ENCODE data around the gene ACTR1A.

The ACTR1A gene

DNA sequence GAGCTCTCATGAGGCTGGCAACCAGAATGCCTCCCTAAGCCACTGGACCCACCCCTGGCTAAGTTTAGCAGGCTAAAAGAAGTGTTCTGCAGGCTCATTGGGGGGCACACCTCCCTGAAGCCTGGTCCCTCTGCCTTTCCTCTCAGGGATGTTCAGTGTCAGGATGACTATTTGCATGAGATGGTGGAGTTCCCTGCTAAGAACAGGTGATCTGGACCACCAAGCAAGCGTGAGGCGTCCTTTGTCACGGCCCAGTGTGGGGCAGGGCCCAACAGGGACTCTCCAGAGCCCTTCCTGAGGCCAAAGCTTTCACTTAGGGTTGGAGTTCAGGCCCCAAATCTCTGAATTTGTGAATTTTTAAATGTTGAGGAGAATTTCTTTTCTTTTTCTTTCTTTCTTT is 13.2 kb upstream of the ACTR1A start:
- 93% methylated on average over 3 of the region's 3 CpGs for WGBS

DNA sequence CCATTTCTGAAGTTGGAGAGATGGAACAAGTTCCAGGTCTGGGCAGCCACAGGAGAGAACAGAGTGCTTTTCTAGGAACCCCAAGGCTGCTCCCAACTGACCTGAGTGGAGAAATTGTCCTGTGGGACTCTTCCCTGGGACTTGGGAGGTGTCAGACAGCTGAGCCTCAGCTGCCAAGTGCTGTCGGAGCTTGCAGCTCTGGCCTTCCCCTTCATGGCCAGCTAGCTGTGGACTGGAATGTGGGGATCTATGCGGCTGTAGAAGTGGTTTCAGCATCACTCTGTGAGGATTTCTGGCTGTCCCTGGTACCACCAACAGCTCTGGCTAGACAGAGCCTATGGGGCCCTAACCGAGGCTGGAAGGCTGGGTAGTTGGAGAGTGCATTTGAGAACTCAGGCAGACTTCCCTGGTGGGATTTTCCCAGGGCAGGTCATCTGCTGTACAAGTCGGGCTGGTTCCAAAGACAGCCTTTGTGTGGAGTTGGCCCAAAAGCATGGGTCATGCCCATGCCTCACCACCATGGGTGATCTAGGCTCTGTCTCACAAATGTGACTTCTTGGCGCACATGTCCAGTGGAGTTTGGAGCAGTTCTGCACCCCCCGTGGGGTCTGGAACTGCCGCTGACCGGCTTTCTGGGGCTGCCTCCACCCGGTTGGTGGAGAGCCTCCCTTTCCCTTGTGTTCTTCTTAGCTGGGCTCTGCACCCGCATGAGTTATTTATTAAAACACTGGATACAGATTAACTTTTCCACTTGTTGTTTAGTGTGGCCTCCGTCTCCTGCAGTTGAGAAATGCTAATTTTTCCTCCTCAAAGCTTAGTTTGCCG is 12.2 kb upstream of the ACTR1A start:
- H3K18ac ChIP-seq (ENCODE audit: low read depth in 1 of 2, low read length in 2 of 2) = no peak overlapping the region
- 96% methylated on average over 12 of the region's 12 CpGs for WGBS
- no peak overlapping the region for H3K4me3 ChIP-seq (ENCODE audit: insufficient read depth in 1 of 2, low read depth in 1 of 2, low read length in 2 of 2)
- H2BK120ac ChIP-seq (ENCODE audit: low read depth, low read length) = no peak overlapping the region
- H2AK5ac ChIP-seq (ENCODE audit: low read length, severe bottlenecking) = peak overlapping the region; percentile 76
- no peak overlapping the region for H2AFZ ChIP-seq (ENCODE audit: low read depth, low read length)
- H3K4me1 ChIP-seq (ENCODE audit: control insufficient read depth, insufficient read depth, low read depth, low read length) = peaks cover 33% of the 10 kb centered on the region
- H3K27me3 ChIP-seq (ENCODE audit: control insufficient read depth in 1 of 2, insufficient read depth in 1 of 2, low read length in 2 of 2) = no peaks in the 10 kb centered on the region
- H3K36me3 ChIP-seq (ENCODE audit: control insufficient read depth in 1 of 2, insufficient read depth in 2 of 2, low read depth in 1 of 2, low read length in 2 of 2) = peaks cover 7 to 46% of the 10 kb centered on the region in 2 experiments
- H3K4me2 ChIP-seq (ENCODE audit: low read length, poor library complexity, severe bottlenecking) = peak overlapping the region; percentile 54
- H3K27ac ChIP-seq (ENCODE audit: low read length, poor library complexity, severe bottlenecking) = peak overlapping the region; percentile 95
- no peak overlapping the region for H4K91ac ChIP-seq (ENCODE audit: low read length)
- H3K9me3 ChIP-seq (ENCODE audit: control insufficient read depth, low read length) = no peaks in the 10 kb centered on the region
- no peak for DNase-seq
- peak overlapping the region; percentile 5 for H2BK5ac ChIP-seq (ENCODE audit: low read depth, low read length, poor library complexity, severe bottlenecking)
- no peak overlapping the region for H3K23ac ChIP-seq (ENCODE audit: low read length in 2 of 2)
- no peak overlapping the region for H2BK12ac ChIP-seq (ENCODE audit: low read length in 2 of 2)
- no peak overlapping the region for H4K8ac ChIP-seq (ENCODE audit: low read length)
- no peak overlapping the region for H3K14ac ChIP-seq (ENCODE audit: low read length in 2 of 2)
- H3K79me1 ChIP-seq (replicated peaks; ENCODE audit: low read length, poor library complexity, severe bottlenecking) = peaks cover 14% of the 10 kb centered on the region
- H2BK15ac ChIP-seq (ENCODE audit: low read depth, poor library complexity, severe bottlenecking) = no peak overlapping the region
- H3K9ac ChIP-seq (ENCODE audit: low read length) = no peak overlapping the region
- no peak overlapping the region for H3K4ac ChIP-seq (ENCODE audit: low read depth in 1 of 2, low read length in 2 of 2)

More for the DNA sequence above, 13.2 kb upstream of the ACTR1A start:
- H3K23ac ChIP-seq (ENCODE audit: low read length in 2 of 2) = no peak overlapping the region
- H3K14ac ChIP-seq (ENCODE audit: low read length in 2 of 2) = no peak overlapping the region
- peaks cover 33% of the 10 kb centered on the region for H3K4me1 ChIP-seq (ENCODE audit: control insufficient read depth, insufficient read depth, low read depth, low read length)
- no peak overlapping the region for H3K4me3 ChIP-seq (ENCODE audit: insufficient read depth in 1 of 2, low read depth in 1 of 2, low read length in 2 of 2)
- DNase-seq = no peak
- H2BK5ac ChIP-seq (ENCODE audit: low read depth, low read length, poor library complexity, severe bottlenecking) = no peak overlapping the region
- peaks cover 14% of the 10 kb centered on the region for H3K79me1 ChIP-seq (replicated peaks; ENCODE audit: low read length, poor library complexity, severe bottlenecking)
- H3K4ac ChIP-seq (ENCODE audit: low read depth in 1 of 2, low read length in 2 of 2) = no peak overlapping the region
- H4K8ac ChIP-seq (ENCODE audit: low read length) = no peak overlapping the region
- peak overlapping the region; percentile 45 for H2AK5ac ChIP-seq (ENCODE audit: low read length, severe bottlenecking)
- no peak overlapping the region for H2BK12ac ChIP-seq (ENCODE audit: low read length in 2 of 2)
- no peak overlapping the region for H2BK15ac ChIP-seq (ENCODE audit: low read depth, poor library complexity, severe bottlenecking)
- peak overlapping the region; percentile 26 for H3K27ac ChIP-seq (ENCODE audit: low read length, poor library complexity, severe bottlenecking)
- H2AFZ ChIP-seq (ENCODE audit: low read depth, low read length) = no peak overlapping the region
- no peak overlapping the region for H2BK120ac ChIP-seq (ENCODE audit: low read depth, low read length)
- H3K18ac ChIP-seq (ENCODE audit: low read depth in 1 of 2, low read length in 2 of 2) = no peak overlapping the region
- no peaks in the 10 kb centered on the region for H3K27me3 ChIP-seq (ENCODE audit: control insufficient read depth in 1 of 2, insufficient read depth in 1 of 2, low read length in 2 of 2)
- no peak overlapping the region for H3K9ac ChIP-seq (ENCODE audit: low read length)
- H3K4me2 ChIP-seq (ENCODE audit: low read length, poor library complexity, severe bottlenecking) = no peak overlapping the region
- H4K91ac ChIP-seq (ENCODE audit: low read length) = no peak overlapping the region
- H3K9me3 ChIP-seq (ENCODE audit: control insufficient read depth, low read length) = no peaks in the 10 kb centered on the region
- peaks cover 5 to 42% of the 10 kb centered on the region in 2 experiments for H3K36me3 ChIP-seq (ENCODE audit: control insufficient read depth in 1 of 2, insufficient read depth in 2 of 2, low read depth in 1 of 2, low read length in 2 of 2)

- Histone ChIP-seq H3K27ac (ENCODE audit: low read length, poor library complexity, severe bottlenecking) (no peak overlapping the region), H3K4me1 (ENCODE audit: control insufficient read depth, insufficient read depth, low read depth, low read length) (peaks cover 23% of the 10 kb centered on the region), H3K23ac (ENCODE audit: low read length in 2 of 2) (no peak overlapping the region), H3K79me1 (replicated peaks; ENCODE audit: low read length, poor library complexity, severe bottlenecking) (peaks cover 30% of the 10 kb centered on the region), H2BK120ac (ENCODE audit: low read depth, low read length) (no peak overlapping the region), H3K36me3 (ENCODE audit: control insufficient read depth in 1 of 2, insufficient read depth in 2 of 2, low read depth in 1 of 2, low read length in 2 of 2) (peaks cover 12 to 67% of the 10 kb centered on the region in 2 experiments), H3K14ac (ENCODE audit: low read length in 2 of 2) (no peak overlapping the region), H3K9me3 (ENCODE audit: control insufficient read depth, low read length) (no peaks in the 10 kb centered on the region), H2BK5ac (ENCODE audit: low read depth, low read length, poor library complexity, severe bottlenecking) (no peak overlapping the region), H3K4me3 (ENCODE audit: insufficient read depth in 1 of 2, low read depth in 1 of 2, low read length in 2 of 2) (no peak overlapping the region), H4K8ac (ENCODE audit: low read length) (no peak overlapping the region), H2AK5ac (ENCODE audit: low read length, severe bottlenecking) (peak overlapping the region; percentile 17), H3K4ac (ENCODE audit: low read depth in 1 of 2, low read length in 2 of 2) (no peak overlapping the region), H3K27me3 (ENCODE audit: control insufficient read depth in 1 of 2, insufficient read depth in 1 of 2, low read length in 2 of 2) (no peaks in the 10 kb centered on the region), H4K91ac (ENCODE audit: low read length) (no peak overlapping the region), H3K4me2 (ENCODE audit: low read length, poor library complexity, severe bottlenecking) (no peak overlapping the region), H2BK15ac (ENCODE audit: low read depth, poor library complexity, severe bottlenecking) (no peak overlapping the region), H2BK12ac (ENCODE audit: low read length in 2 of 2) (no peak overlapping the region), H2AFZ (ENCODE audit: low read depth, low read length) (no peak overlapping the region), H3K9ac (ENCODE audit: low read length) (no peak overlapping the region), H3K18ac (ENCODE audit: low read depth in 1 of 2, low read length in 2 of 2) (no peak overlapping the region)
- WGBS = 96% methylated on average over 6 of the region's 6 CpGs
- no peak for DNase-seq
These were observed 9.2 kb upstream of the ACTR1A start for GRCh38 chr10:102511583-102512274.

GRCh38 chr10:102509387-102509786 is 6.9 kb upstream of the ACTR1A start:
- Histone ChIP-seq H3K36me3 (ENCODE audit: control insufficient read depth in 1 of 2, insufficient read depth in 2 of 2, low read depth in 1 of 2, low read length in 2 of 2) (peaks cover 15 to 57% of the 10 kb centered on the region in 2 experiments), H2BK5ac (ENCODE audit: low read depth, low read length, poor library complexity, severe bottlenecking) (no peak overlapping the region), H3K9me3 (ENCODE audit: control insufficient read depth, low read length) (no peaks in the 10 kb centered on the region), H2BK120ac (ENCODE audit: low read depth, low read length) (no peak overlapping the region), H2AK5ac (ENCODE audit: low read length, severe bottlenecking) (no peak overlapping the region), H4K91ac (ENCODE audit: low read length) (no peak overlapping the region), H2BK15ac (ENCODE audit: low read depth, poor library complexity, severe bottlenecking) (no peak overlapping the region), H3K9ac (ENCODE audit: low read length) (peak overlapping the region; percentile 13), H3K4me3 (ENCODE audit: insufficient read depth in 1 of 2, low read depth in 1 of 2, low read length in 2 of 2) (no peak overlapping the region), H3K27ac (ENCODE audit: low read length, poor library complexity, severe bottlenecking) (no peak overlapping the region), H3K18ac (ENCODE audit: low read depth in 1 of 2, low read length in 2 of 2) (no peak overlapping the region), H3K23ac (ENCODE audit: low read length in 2 of 2) (no peak overlapping the region), H3K4me1 (ENCODE audit: control insufficient read depth, insufficient read depth, low read depth, low read length) (peaks cover 20% of the 10 kb centered on the region), H3K4ac (ENCODE audit: low read depth in 1 of 2, low read length in 2 of 2) (no peak overlapping the region), H4K8ac (ENCODE audit: low read length) (no peak overlapping the region), H3K79me1 (replicated peaks; ENCODE audit: low read length, poor library complexity, severe bottlenecking) (peaks cover 36% of the 10 kb centered on the region), H2AFZ (ENCODE audit: low read depth, low read length) (no peak overlapping the region), H3K4me2 (ENCODE audit: low read length, poor library complexity, severe bottlenecking) (no peak overlapping the region), H3K27me3 (ENCODE audit: control insufficient read depth in 1 of 2, insufficient read depth in 1 of 2, low read length in 2 of 2) (no peaks in the 10 kb centered on the region), H2BK12ac (ENCODE audit: low read length in 2 of 2) (no peak overlapping the region), H3K14ac (ENCODE audit: low read length in 2 of 2) (no peak overlapping the region)
- no peak for DNase-seq
- WGBS = 95% methylated on average over 2 of the region's 2 CpGs
